Panc1 (cell line): ENCODE data around the gene PIGU. TPM values are rescaled to one million over a fixed set of nuclear protein-coding genes. Genes with fewer than 3 reads are reported as not detected.

ENCODE experiments used
- ATAC-seq: fragments of 200-7000 bp; cut with Tn5 transposase; 2 replicates; pipeline ENCODE4 v1.9.1; 2020; ENCODE audit warnings: mild to moderate bottlenecking, moderate library complexity
- BruUV-seq: library from RNA; stranded (reverse); fragments of 400-500 nt; replicated peaks from 2 replicates; lab custom pipeline; 2021; lab: Mats Ljungman, UMichigan
- CTCF ChIA-PET: fragments of 300-600 bp; sonication (Branson Sonifier 250); formaldehyde crosslinking; loops from one replicate; lab custom pipeline; 2022; ENCODE audit warnings: antibody characterized with exemption; lab: Charles Lee
- POLR2A ChIA-PET: fragments of 300-600 bp; sonication (Branson Sonifier 250); formaldehyde crosslinking; loops from one replicate; lab custom pipeline; 2022; ENCODE audit warnings: antibody characterized with exemption; lab: Charles Lee
- DNase-seq: peaks from one replicate; pipeline ENCODE4 v3.0.0-alpha.2; 2010; ENCODE audit warnings: low read depth, low spot score
- H3K27ac ChIP-seq: 2 replicates; pipeline ENCODE4 v1.5.1; 2011; ENCODE audit warnings: mild to moderate bottlenecking, low read length, inconsistent platforms
- H3K27me3 ChIP-seq: fragments of 200-500 bp; sonication (Bioruptor generic); 2 replicates; pipeline ENCODE4 v1.6.0; 2014; ENCODE audit warnings: low read length, inconsistent platforms; ENCODE audit not compliant: control insufficient read depth, insufficient read depth
- H3K36me3 ChIP-seq: fragments of 200-500 bp; sonication (Bioruptor generic); 2 replicates; pipeline ENCODE4 v1.5.1; 2014; ENCODE audit warnings: inconsistent platforms, mild to moderate bottlenecking, low read length, moderate library complexity; ENCODE audit not compliant: control insufficient read depth, insufficient read depth
- H3K4me1 ChIP-seq: 2 replicates; pipeline ENCODE4 v1.5.1; 2011; ENCODE audit warnings: inconsistent platforms, mild to moderate bottlenecking, low read length, moderate library complexity; ENCODE audit not compliant: control insufficient read depth, insufficient read depth
- H3K4me3 ChIP-seq, 2 experiments: 2 replicates each; pipeline ENCODE4 v1.5.1; 2011 to 2012; ENCODE audit warnings: low read depth in 2 of 2, low read length in 2 of 2, mild to moderate bottlenecking in 2 of 2, inconsistent platforms in 1 of 2, moderate library complexity in 1 of 2
- H3K9me3 ChIP-seq: fragments of 200-500 bp; sonication (Bioruptor generic); 2 replicates; pipeline ENCODE4 v1.5.1; 2014; ENCODE audit warnings: low read depth, mild to moderate bottlenecking, inconsistent platforms, low read length, moderate library complexity; ENCODE audit not compliant: control insufficient read depth, insufficient read depth
- CTCF ChIP-seq: fragments of 450-650 bp; IDR thresholded peaks from 2 replicates; pipeline ENCODE4 v1.5.1; 2017; ENCODE audit warnings: mild to moderate bottlenecking
- POLR2AphosphoS5 ChIP-seq: IDR thresholded peaks from 2 replicates; pipeline ENCODE4 v1.6.1; 2012; ENCODE audit warnings: mild to moderate bottlenecking, low read depth, low read length, moderate library complexity
- REST ChIP-seq, 2 experiments: IDR thresholded peaks; 2 replicates each; pipeline ENCODE4 v1.6.1; 2011 to 2012; ENCODE audit warnings: low read depth in 2 of 2, control low read depth in 1 of 2, low read length in 1 of 2, mild to moderate bottlenecking in 1 of 2, moderate library complexity in 1 of 2; ENCODE audit not compliant: insufficient read depth in 1 of 2
- SIN3A ChIP-seq: IDR thresholded peaks from 2 replicates; pipeline ENCODE4 v1.6.1; 2012; ENCODE audit warnings: low read depth, mild to moderate bottlenecking, low read length, moderate library complexity, borderline replicate concordance; ENCODE audit not compliant: insufficient read depth
- TCF7L2 ChIP-seq: IDR thresholded peaks from 2 replicates; pipeline ENCODE4 v1.6.1; 2011; ENCODE audit warnings: mild to moderate bottlenecking, low read depth, low read length, inconsistent platforms
- in situ Hi-C: cut with HindIII; loops from 2 replicates; pipeline ENCODE4 v1.10.0; 2016; ENCODE audit warnings: low sequenced_read_pairs, low pct_unique_long_range_greater_than_20kb
- intact Hi-C: fragments of 100-400 bp; cut with micrococcal nuclease; formaldehyde crosslinking; loops from one replicate; pipeline ENCODE4 v1.10.0; 2022; ENCODE audit not compliant: unreplicated experiment
- total RNA-seq: library from RNA; stranded (reverse); gene quantifications from one replicate; pipeline ENCODE4 v1.2.1, GENCODE V29; 2021; ENCODE audit not compliant: unreplicated experiment

The PIGU gene
- total RNA-seq, 1 experiment from 2014 or later: 22.9 TPM

- BruUV-seq: no TSS peak
- Histone ChIP-seq H3K4me1 (no peaks in the 10 kb centered on the region), H3K27ac (no peak overlapping the region), H3K36me3 (no peaks in the 10 kb centered on the region), H3K4me3 (no peak overlapping the region), H3K9me3 (no peaks in the 10 kb centered on the region), H3K27me3 (no peaks in the 10 kb centered on the region)
- TF ChIP-seq SIN3A (no peak), POLR2AphosphoS5 (no peak), REST (IDR thresholded peaks at IDR 0.05; ENCODE audit: insufficient read depth in 1 of 2, low read depth in 2 of 2, low read length in 1 of 2) (no peak), TCF7L2 (no peak), CTCF (no peak)
- POLR2A ChIA-PET: no interaction called here
- intact Hi-C loops: no loop called here
- CTCF ChIA-PET: no interaction called here
- ATAC-seq (no peak), DNase-seq (no peak)
- in situ Hi-C loops: no loop called here
Measured at GRCh38 chr20:34636648-34637047, 40.2 kb downstream of the PIGU start.

- H3K27me3 ChIP-seq: no peaks in the 10 kb centered on the region
- no TSS peak for BruUV-seq
- ATAC-seq (no peak), DNase-seq (no peak)
- no peak overlapping the region for H3K27ac ChIP-seq
- ChIA-PET POLR2A (no interaction called here), CTCF (no interaction called here)
- no peaks in the 10 kb centered on the region for H3K4me1 ChIP-seq
- no peaks in the 10 kb centered on the region for H3K36me3 ChIP-seq
- in situ Hi-C loops: no loop called here
- no peaks in the 10 kb centered on the region for H3K9me3 ChIP-seq
- intact Hi-C loops: no loop called here
- H3K4me3 ChIP-seq: no peak overlapping the region
- no peak for TF ChIP-seq CTCF
- TF ChIP-seq POLR2AphosphoS5: no peak
- no peak for TF ChIP-seq TCF7L2
- no peak for TF ChIP-seq SIN3A
- TF ChIP-seq REST (IDR thresholded peaks at IDR 0.05; ENCODE audit: insufficient read depth in 1 of 2, low read depth in 2 of 2, low read length in 1 of 2): no peak
Measured at GRCh38 chr20:34634392-34634791, 42.5 kb downstream of the PIGU start.
